GM10266 (cell line): ENCODE results near the gene RGS19.

Source experiments
- DNase-seq: peaks from one replicate; pipeline ENCODE4 v3.0.0; 2012; ENCODE audit errors: extremely low spot score
- TF ChIP-seq, protein P1 (sequence below): IDR thresholded peaks from 2 replicates; pipeline ENCODE4 v1.5.1; 2012; ENCODE audit warnings: mild to moderate bottlenecking, low read depth; ENCODE audit not compliant: control insufficient read depth, insufficient read depth; ENCODE audit errors: missing control alignments

RGS19 gene

DNA sequence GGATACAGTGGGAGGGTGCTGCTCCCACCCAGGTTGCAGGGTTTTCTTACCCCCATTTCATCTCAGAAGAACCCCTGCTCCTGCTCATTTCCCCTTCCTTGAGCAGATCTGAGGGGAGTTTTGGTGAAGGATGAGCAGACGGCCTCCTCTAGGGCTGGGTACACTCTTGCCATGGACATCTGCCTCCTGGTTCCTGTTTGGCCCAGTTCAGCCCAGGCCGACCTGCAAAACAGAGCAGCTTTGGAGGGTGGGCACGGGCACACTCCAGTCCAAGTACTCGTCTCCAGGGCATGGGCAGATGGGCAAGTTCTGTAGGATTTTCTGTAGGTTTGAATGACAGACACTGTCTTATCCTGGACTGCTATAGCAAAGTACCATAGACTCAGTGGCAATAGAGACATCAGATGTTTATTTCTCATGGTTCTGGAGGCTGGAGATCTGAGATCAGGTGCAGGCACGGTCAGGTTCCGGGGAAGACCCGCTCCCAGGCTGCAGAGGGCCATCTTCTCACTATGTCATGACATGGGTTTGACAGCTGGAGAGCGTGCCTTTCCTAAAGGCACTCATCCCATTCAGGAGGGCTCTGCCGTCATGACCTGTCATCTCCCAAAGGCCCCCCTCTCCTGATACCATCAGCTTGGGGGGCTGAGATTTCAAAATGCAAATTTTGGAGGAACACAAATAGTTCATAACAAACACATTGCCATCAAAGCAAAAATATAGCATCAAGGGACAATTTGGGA lies 21.8 kb upstream of the RGS19 start:
- DNase-seq, result no peak
- TF ChIP-seq, protein P1, sequence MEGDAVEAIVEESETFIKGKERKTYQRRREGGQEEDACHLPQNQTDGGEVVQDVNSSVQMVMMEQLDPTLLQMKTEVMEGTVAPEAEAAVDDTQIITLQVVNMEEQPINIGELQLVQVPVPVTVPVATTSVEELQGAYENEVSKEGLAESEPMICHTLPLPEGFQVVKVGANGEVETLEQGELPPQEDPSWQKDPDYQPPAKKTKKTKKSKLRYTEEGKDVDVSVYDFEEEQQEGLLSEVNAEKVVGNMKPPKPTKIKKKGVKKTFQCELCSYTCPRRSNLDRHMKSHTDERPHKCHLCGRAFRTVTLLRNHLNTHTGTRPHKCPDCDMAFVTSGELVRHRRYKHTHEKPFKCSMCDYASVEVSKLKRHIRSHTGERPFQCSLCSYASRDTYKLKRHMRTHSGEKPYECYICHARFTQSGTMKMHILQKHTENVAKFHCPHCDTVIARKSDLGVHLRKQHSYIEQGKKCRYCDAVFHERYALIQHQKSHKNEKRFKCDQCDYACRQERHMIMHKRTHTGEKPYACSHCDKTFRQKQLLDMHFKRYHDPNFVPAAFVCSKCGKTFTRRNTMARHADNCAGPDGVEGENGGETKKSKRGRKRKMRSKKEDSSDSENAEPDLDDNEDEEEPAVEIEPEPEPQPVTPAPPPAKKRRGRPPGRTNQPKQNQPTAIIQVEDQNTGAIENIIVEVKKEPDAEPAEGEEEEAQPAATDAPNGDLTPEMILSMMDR, result no peak

DNA sequence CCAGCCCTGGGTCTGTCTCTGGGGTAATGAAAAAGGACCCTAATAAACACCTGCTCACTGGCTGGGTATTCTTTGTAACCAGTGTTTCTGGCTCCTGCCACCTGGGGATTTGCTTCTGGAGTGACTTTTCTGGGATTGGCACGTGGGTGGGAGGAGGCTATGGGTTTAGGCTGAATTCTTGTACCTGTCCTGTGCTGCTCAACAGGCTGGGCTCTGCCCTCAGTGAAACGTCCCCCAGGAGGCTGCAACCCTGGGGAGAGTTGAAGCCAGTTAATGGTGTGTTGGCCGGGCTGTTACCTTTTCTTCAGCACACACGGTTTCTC lies 21.2 kb upstream of the RGS19 start:
- no peak for DNase-seq

DNA sequence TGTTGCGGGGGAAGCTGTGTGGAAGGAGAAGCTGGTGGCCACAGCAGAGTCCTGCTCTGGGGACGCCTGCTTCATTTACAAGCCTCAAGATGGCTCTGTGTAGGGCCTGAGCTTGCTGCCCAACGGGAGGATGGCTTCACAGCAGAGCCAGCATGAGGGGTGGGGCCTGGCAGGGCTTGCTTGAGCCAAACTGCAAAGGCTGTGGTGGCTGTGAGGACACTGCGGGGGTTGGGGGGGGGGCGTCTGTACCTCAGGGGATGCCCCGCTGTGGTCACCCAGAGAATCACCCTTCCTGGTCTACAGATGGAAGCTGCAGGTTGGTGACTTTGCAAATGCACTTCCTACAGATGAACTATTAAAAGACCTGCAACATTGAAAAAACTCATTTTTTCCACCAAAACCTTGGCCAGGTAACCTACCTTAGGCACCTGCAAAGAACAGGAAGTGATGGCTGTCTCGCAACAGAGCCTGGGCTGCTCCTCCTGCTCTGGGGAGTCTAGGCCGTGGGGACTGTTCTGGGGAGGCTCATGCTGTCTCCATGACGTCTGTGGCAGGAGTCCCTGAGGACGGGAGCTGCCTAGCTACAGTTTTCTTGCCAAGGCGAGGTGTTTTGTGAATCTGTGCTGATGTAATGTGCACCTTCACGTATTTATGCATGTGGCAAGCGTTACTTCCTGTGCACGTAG lies 20.7 kb upstream of the RGS19 start:
- DNase-seq, result peak; percentile 69
- TF ChIP-seq, protein P1, result no peak

More for the DNA sequence above, 21.2 kb upstream of the RGS19 start:
- TF ChIP-seq, protein P1, result no peak

DNA sequence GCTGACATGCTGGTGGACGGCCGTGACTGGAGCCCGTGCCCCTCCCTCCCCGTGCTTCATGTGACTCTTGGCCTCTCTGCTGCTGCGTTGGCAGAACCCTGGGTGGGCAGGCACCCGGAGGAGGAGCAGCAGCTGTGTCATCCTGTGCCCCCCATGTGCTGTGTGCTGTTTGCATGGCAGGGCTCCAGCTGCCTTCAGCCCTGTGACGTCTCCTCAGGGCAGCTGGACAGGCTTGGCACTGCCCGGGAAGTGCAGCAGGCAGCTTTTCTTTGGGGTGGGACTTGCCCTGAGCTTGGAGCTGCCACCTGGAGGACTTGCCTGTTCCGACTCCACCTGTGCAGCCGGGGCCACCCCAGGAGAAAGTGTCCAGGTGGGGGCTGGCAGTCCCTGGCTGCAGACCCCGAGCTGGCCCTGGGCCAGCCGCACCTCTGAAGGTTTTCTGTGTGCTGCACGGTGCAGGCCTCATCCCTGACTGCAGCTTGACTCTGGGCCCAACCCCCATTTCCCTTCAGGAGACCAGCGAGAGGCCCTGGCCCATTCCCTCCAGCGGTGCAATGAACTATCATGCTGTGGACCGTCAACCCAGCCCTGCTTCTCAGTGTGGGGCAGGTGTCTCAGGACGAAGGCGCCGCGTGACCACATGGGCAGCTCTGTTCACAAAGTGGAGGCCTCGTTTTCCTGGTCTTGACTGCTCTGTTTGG lies 19.9 kb upstream of the RGS19 start:
- TF ChIP-seq, protein P1, result no peak
- DNase-seq, result no peak

DNA sequence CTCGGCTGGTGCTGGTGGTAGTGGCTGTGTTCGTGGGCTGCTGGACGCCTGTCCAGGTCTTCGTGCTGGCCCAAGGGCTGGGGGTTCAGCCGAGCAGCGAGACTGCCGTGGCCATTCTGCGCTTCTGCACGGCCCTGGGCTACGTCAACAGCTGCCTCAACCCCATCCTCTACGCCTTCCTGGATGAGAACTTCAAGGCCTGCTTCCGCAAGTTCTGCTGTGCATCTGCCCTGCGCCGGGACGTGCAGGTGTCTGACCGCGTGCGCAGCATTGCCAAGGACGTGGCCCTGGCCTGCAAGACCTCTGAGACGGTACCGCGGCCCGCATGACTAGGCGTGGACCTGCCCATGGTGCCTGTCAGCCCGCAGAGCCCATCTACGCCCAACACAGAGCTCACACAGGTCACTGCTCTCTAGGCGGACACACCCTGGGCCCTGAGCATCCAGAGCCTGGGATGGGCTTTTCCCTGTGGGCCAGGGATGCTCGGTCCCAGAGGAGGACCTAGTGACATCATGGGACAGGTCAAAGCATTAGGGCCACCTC lies 19.2 kb upstream of the RGS19 start:
- no peak for DNase-seq
- TF ChIP-seq, protein P1, result no peak

DNA sequence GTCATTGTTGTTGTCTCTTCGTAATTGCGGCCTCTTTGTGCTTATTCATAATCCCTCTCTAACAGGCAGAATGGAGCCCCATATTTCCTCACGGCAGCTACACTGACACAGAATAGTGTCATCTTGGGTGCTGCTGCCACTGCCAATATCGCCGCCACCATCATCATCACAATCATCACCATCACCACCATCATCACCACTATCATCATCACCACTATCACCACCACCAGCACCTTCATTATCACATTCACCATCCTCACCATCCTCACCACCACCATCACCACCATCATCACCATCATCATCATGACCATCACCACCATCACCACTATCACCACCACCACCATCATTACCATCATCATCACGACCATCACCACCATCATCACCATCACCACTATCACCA lies 17.2 kb upstream of the RGS19 start:
- TF ChIP-seq, protein P1, result no peak
- DNase-seq, result no peak
